OCI-LY7 (cell line): ENCODE results near the gene GOLGA3. TPM values are rescaled to one million over a fixed set of nuclear protein-coding genes. Genes with fewer than 3 reads are reported as not detected.

Source experiments
- BruUV-seq: library from RNA; stranded (reverse); fragments of 400-500 nt; replicated peaks from 2 replicates; lab custom pipeline; 2021; lab: Mats Ljungman, UMichigan
- CTCF ChIA-PET: fragments of 300-600 bp; sonication (Branson Sonifier 250); formaldehyde crosslinking; loops from one replicate; lab custom pipeline; 2022; ENCODE audit warnings: antibody characterized with exemption; ENCODE audit not compliant: unreplicated experiment; lab: Charles Lee
- POLR2A ChIA-PET: fragments of 300-600 bp; sonication (Branson Sonifier 250); formaldehyde crosslinking; loops from one replicate; lab custom pipeline; 2022; ENCODE audit warnings: antibody characterized with exemption; lab: Charles Lee
- DNase-seq: peaks from one replicate; pipeline ENCODE4 v3.0.0-alpha.2; 2015; ENCODE audit warnings: low spot score
- H2AFZ ChIP-seq: fragments of 200-600 bp; sonication (generic), shearing (Covaris generic); 2 replicates; pipeline ENCODE4 v1.6.1; 2014; ENCODE audit warnings: mild to moderate bottlenecking, antibody characterized with exemption, low read length, moderate library complexity
- H3K27ac ChIP-seq: fragments of 200-600 bp; sonication (generic); 2 replicates; pipeline ENCODE4 v1.5.1; 2014; ENCODE audit warnings: mixed run types, low read depth, mild to moderate bottlenecking, moderate library complexity, low read length, inconsistent platforms; ENCODE audit not compliant: poor library complexity, severe bottlenecking
- H3K36me3 ChIP-seq: fragments of 200-600 bp; sonication (generic); 2 replicates; pipeline ENCODE4 v1.6.1; 2014; ENCODE audit warnings: mild to moderate bottlenecking, antibody characterized with exemption, low read length, moderate library complexity, mixed read lengths; ENCODE audit not compliant: insufficient read depth
- H3K4me1 ChIP-seq: fragments of 200-600 bp; sonication (generic); 2 replicates; pipeline ENCODE4 v1.5.1; 2014; ENCODE audit warnings: mild to moderate bottlenecking, low read length; ENCODE audit not compliant: insufficient read depth, poor library complexity, severe bottlenecking
- H3K4me2 ChIP-seq: fragments of 200-600 bp; sonication (generic); 2 replicates; pipeline ENCODE4 v1.6.1; 2014; ENCODE audit warnings: mild to moderate bottlenecking, low read length
- H3K4me3 ChIP-seq: fragments of 200-600 bp; sonication (generic); 2 replicates; pipeline ENCODE4 v1.5.1; 2014; ENCODE audit warnings: mild to moderate bottlenecking, low read depth, low read length; ENCODE audit not compliant: poor library complexity, severe bottlenecking
- H3K79me2 ChIP-seq: fragments of 200-600 bp; sonication (generic); 2 replicates; pipeline ENCODE4 v1.6.1; 2016; ENCODE audit warnings: low read depth, mild to moderate bottlenecking, low read length, moderate library complexity, mixed read lengths; ENCODE audit not compliant: insufficient read depth
- H3K9me2 ChIP-seq: fragments of 200-600 bp; sonication (generic); 2 replicates; pipeline ENCODE4 v1.6.1; 2016; ENCODE audit warnings: mild to moderate bottlenecking, low read length, mixed read lengths; ENCODE audit not compliant: insufficient read depth
- H3K9me3 ChIP-seq: fragments of 200-600 bp; sonication (generic); 2 replicates; pipeline ENCODE4 v1.6.1; 2014; ENCODE audit warnings: mild to moderate bottlenecking, mixed run types, low read length, mixed read lengths
- H4K20me1 ChIP-seq: fragments of 200-600 bp; sonication (generic); 2 replicates; pipeline ENCODE4 v1.6.1; 2014; ENCODE audit warnings: mild to moderate bottlenecking, antibody characterized with exemption, low read length, moderate library complexity, mixed read lengths; ENCODE audit not compliant: insufficient read depth
- CTCF ChIP-seq: fragments of 200-600 bp; sonication (generic); conservative IDR thresholded peaks from 2 replicates; pipeline ENCODE4 v1.5.1; 2014; ENCODE audit warnings: mild to moderate bottlenecking, antibody characterized with exemption, low read length, moderate library complexity, mixed read lengths
- EZH2phosphoT487 ChIP-seq: fragments of 200-600 bp; sonication (generic); IDR thresholded peaks from 2 replicates; pipeline ENCODE4 v1.6.1; 2018; ENCODE audit warnings: low read depth, borderline replicate concordance, mild to moderate bottlenecking, mixed run types, antibody characterized with exemption, low read length, moderate library complexity, mixed read lengths
- intact Hi-C: fragments of 100-400 bp; cut with micrococcal nuclease; formaldehyde crosslinking; loops from one replicate; pipeline ENCODE4 v1.10.0; 2022; ENCODE audit not compliant: unreplicated experiment
- total RNA-seq, 2 experiments: library from RNA; depleted of rRNA in 1 of 2; stranded (reverse); fragments of >200 nt in 1 of 2; shearing (Covaris generic) in 1 of 2; gene quantifications; 2 replicates each; pipeline ENCODE4 v1.2.3, GENCODE V29; 2014 to 2022

Gene GOLGA3
- total RNA-seq, 2 experiments from 2014 or later, result 51.2 to 77.9 TPM

- no TSS peak for BruUV-seq
- peaks cover 5% of the 10 kb centered on the region for H4K20me1 ChIP-seq
- POLR2A ChIA-PET, result no interaction called here
- no peaks in the 10 kb centered on the region for H3K9me3 ChIP-seq
- H3K9me2 ChIP-seq, result no peaks in the 10 kb centered on the region
- DNase-seq, result no peak
- CTCF ChIA-PET, result interaction anchor here (0.5 kb wide), 1 partner anchor 53 kb away, joined by 3 read pairs; no protein-coding TSS in a partner anchor
- no peak overlapping the region for H2AFZ ChIP-seq
- no peak overlapping the region for H3K4me2 ChIP-seq
- H3K4me1 ChIP-seq, result no peaks in the 10 kb centered on the region
- peaks cover 97% of the 10 kb centered on the region for H3K36me3 ChIP-seq
- intact Hi-C loops, result no loop called here
- H3K79me2 ChIP-seq, result peaks cover 42% of the 10 kb centered on the region
- H3K4me3 ChIP-seq, result no peak overlapping the region
- no peak overlapping the region for H3K27ac ChIP-seq
- no peak for TF ChIP-seq EZH2phosphoT487
- TF ChIP-seq CTCF, result no peak
These were observed 80.8 kb downstream of the GOLGA3 start for GRCh38 chr12:132747896-132748295.

GRCh38 chr12:132747395-132747794 lies 81.3 kb downstream of the GOLGA3 start:
- no peak for DNase-seq
- TF ChIP-seq EZH2phosphoT487 (no peak), CTCF (no peak)
- Histone ChIP-seq H3K4me3 (no peak overlapping the region), H3K9me2 (no peaks in the 10 kb centered on the region), H3K4me1 (no peaks in the 10 kb centered on the region), H3K4me2 (no peak overlapping the region), H3K9me3 (no peaks in the 10 kb centered on the region), H4K20me1 (peaks cover 5% of the 10 kb centered on the region; the same call in 1 of the 2 replicates), H3K27ac (no peak overlapping the region), H2AFZ (no peak overlapping the region), H3K79me2 (peaks cover 39% of the 10 kb centered on the region), H3K36me3 (peaks cover 97% of the 10 kb centered on the region)
- POLR2A ChIA-PET, result interaction anchor here (0.6 kb wide), 1 partner anchor 103 kb away, joined by 5 read pairs; no protein-coding TSS in a partner anchor
- BruUV-seq, result no TSS peak
- CTCF ChIA-PET, result interaction anchor here (0.5 kb wide), 1 partner anchor 53 kb away, joined by 3 read pairs; no protein-coding TSS in a partner anchor
- intact Hi-C loops, result no loop called here

- peaks cover 97% of the 10 kb centered on the region for H3K36me3 ChIP-seq
- ChIA-PET CTCF (no interaction called here), POLR2A (no interaction called here)
- intact Hi-C loops, result no loop called here
- H4K20me1 ChIP-seq, result 0 out of 2 replicates have a peak, but pooled peaks cover 5% of the 10 kb centered on the region
- no peaks in the 10 kb centered on the region for H3K4me1 ChIP-seq
- no TSS peak for BruUV-seq
- H3K9me2 ChIP-seq, result no peaks in the 10 kb centered on the region
- H3K4me3 ChIP-seq, result no peak overlapping the region
- peaks cover 31% of the 10 kb centered on the region; the same call in 1 of the 2 replicates for H3K79me2 ChIP-seq
- no peak overlapping the region for H3K27ac ChIP-seq
- no peak overlapping the region for H2AFZ ChIP-seq
- no peaks in the 10 kb centered on the region for H3K9me3 ChIP-seq
- TF ChIP-seq EZH2phosphoT487 (no peak), CTCF (no peak)
- no peak for DNase-seq
- no peak overlapping the region for H3K4me2 ChIP-seq
These were observed 82.1 kb downstream of the GOLGA3 start for GRCh38 chr12:132746613-132747012.
